NK-92 (cell line): ENCODE results near the gene KLHL25.

Experiments used
- DNase-seq: peaks from one replicate; lab custom pipeline; 2025; ENCODE audit not compliant: unreplicated experiment; lab: John Stamatoyannopoulos, UW

The KLHL25 gene

GRCh38 chr15:85749261-85750151, 45.2 kb downstream of the KLHL25 start:
- no peak for DNase-seq

GRCh38 chr15:85748729-85749128, 46.0 kb downstream of the KLHL25 start:
- no peak for DNase-seq

- no peak for DNase-seq
Observed at GRCh38 chr15:85748176-85748575, 46.5 kb downstream of the KLHL25 start.

GRCh38 chr15:85746641-85747040, 48.1 kb downstream of the KLHL25 start:
- no peak for DNase-seq

GRCh38 chr15:85745525-85746150, 49.1 kb downstream of the KLHL25 start:
- DNase-seq = no peak

GRCh38 chr15:85745023-85745422, 49.7 kb downstream of the KLHL25 start:
- DNase-seq = no peak

- no peak for DNase-seq
Observed at GRCh38 chr15:85744579-85744978, 50.1 kb downstream of the KLHL25 start.

GRCh38 chr15:85743392-85744055, 51.2 kb downstream of the KLHL25 start:
- no peak for DNase-seq

- DNase-seq = no peak
Observed at GRCh38 chr15:85742186-85742821, 52.4 kb downstream of the KLHL25 start.

- no peak for DNase-seq
Observed at GRCh38 chr15:85741662-85742061, 53.1 kb downstream of the KLHL25 start.

GRCh38 chr15:85741021-85741421, 53.7 kb downstream of the KLHL25 start:
- no peak for DNase-seq

GRCh38 chr15:85737061-85737460, 57.7 kb downstream of the KLHL25 start:
- no peak for DNase-seq

- DNase-seq = no peak
Observed at GRCh38 chr15:85733416-85733815, 61.3 kb downstream of the KLHL25 start.

- DNase-seq = no peak
Observed at GRCh38 chr15:85730001-85730820, 64.5 kb downstream of the KLHL25 start.

- no peak for DNase-seq
Observed at GRCh38 chr15:85727068-85727467, 67.7 kb downstream of the KLHL25 start.

- no peak for DNase-seq
Observed at GRCh38 chr15:85726454-85726853, 68.3 kb downstream of the KLHL25 start.

GRCh38 chr15:85725564-85725963, 69.2 kb downstream of the KLHL25 start:
- no peak for DNase-seq

- no peak for DNase-seq
Observed at GRCh38 chr15:85725019-85725418, 69.7 kb downstream of the KLHL25 start.

GRCh38 chr15:85723960-85724945, 70.5 kb downstream of the KLHL25 start:
- no peak for DNase-seq
